Head of caudate nucleus (tissue), 42 donors: ENCODE results near the gene RET.

Experiments used
- DNase-seq, 42 donors: peaks; one replicate each; pipeline versions ENCODE4 v3.0.0 to v3.0.0-alpha.2; 2020 to 2021; ENCODE audit warnings: mixed read lengths in 7 of 42
- intact Hi-C: fragments of 100-400 bp; cut with DNase I; formaldehyde crosslinking; loops from one replicate; pipeline ENCODE4 v1.15.0; 2022

Gene RET

DNA sequence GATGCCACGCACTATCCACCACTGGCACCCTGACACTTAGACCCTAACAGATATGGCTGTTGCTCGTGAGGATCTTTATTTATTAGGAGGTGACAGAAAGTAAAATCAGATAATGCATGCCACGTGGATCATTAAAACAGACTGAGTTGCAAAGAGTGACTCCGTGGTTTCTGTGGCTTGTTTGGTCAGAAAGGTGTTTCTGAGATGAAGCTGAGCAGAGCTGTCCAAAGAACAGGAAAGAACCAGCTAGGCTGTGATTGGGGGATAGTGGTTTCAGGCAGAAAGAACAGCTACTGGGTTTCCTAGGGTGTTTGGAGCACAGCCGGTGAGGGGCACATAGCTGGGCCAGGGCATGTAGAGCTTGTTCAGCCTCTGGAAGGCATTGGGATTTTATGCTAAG lies 95.8 kb downstream of the RET start:
- DNase-seq: no peak
- intact Hi-C loops: no loop called here

- no peak for DNase-seq
- intact Hi-C loops: no loop called here
These were observed 96.3 kb downstream of the RET start for GRCh38 chr10:43173120-43173519.

GRCh38 chr10:43174969-43175368 lies 98.1 kb downstream of the RET start:
- DNase-seq: no peak
- intact Hi-C loops: no loop called here

GRCh38 chr10:43176271-43176670 lies 99.4 kb downstream of the RET start:
- intact Hi-C loops: no loop called here
- no peak for DNase-seq

- intact Hi-C loops: no loop called here
- DNase-seq: no peak
These were observed 100.7 kb downstream of the RET start for GRCh38 chr10:43177595-43177994.
